Measurements from ENCODE around the gene RPL38. TPM values are rescaled to one million over a fixed set of nuclear protein-coding genes. Genes with fewer than 3 reads are reported as not detected.

RPL38 gene
- total RNA-seq, 1 donor from 2014 or later, result 571 TPM

DNA sequence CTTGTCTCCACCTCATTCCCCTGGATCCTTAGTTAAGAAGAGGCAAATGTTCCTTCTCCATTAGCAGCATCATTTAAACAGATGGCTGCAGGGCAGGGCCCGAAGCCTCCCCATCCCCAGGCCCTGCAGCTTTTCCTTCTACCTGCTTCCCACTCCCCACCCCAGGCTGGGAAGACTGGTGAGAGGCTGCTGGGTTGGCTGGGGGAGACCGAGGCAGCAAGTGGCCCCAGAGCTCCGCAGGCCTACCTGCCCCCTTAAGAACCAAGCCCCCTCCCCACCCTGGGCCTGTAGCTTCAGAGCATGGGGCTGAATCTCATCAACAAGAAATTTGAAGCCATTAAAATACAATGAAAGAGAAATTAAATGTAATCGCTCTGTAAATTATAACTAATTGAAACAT is 22.1 kb upstream of the RPL38 start:
- no peaks in the 10 kb centered on the region for H3K4me1 ChIP-seq
- no peaks in the 10 kb centered on the region for H3K36me3 ChIP-seq
- no peak for TF ChIP-seq POLR2AphosphoS5 (IDR thresholded peaks at IDR 0.05; ENCODE audit: insufficient read depth in 1 of 2, low read depth in 1 of 2)
- no peak for TF ChIP-seq POLR2A (IDR thresholded peaks at IDR 0.05)
- TF ChIP-seq, protein P1, sequence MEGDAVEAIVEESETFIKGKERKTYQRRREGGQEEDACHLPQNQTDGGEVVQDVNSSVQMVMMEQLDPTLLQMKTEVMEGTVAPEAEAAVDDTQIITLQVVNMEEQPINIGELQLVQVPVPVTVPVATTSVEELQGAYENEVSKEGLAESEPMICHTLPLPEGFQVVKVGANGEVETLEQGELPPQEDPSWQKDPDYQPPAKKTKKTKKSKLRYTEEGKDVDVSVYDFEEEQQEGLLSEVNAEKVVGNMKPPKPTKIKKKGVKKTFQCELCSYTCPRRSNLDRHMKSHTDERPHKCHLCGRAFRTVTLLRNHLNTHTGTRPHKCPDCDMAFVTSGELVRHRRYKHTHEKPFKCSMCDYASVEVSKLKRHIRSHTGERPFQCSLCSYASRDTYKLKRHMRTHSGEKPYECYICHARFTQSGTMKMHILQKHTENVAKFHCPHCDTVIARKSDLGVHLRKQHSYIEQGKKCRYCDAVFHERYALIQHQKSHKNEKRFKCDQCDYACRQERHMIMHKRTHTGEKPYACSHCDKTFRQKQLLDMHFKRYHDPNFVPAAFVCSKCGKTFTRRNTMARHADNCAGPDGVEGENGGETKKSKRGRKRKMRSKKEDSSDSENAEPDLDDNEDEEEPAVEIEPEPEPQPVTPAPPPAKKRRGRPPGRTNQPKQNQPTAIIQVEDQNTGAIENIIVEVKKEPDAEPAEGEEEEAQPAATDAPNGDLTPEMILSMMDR (IDR thresholded peaks at IDR 0.05), result no peak
- no peaks in the 10 kb centered on the region for H3K9me3 ChIP-seq
- intact Hi-C loops (cut with DNase I), result no loop called here
- H3K27ac ChIP-seq, result no peak overlapping the region
- no peaks in the 10 kb centered on the region for H3K27me3 ChIP-seq
- no peak overlapping the region for H3K4me3 ChIP-seq
- DNase-seq (ENCODE audit: extremely low spot score in 2 of 2), result no peak

DNA sequence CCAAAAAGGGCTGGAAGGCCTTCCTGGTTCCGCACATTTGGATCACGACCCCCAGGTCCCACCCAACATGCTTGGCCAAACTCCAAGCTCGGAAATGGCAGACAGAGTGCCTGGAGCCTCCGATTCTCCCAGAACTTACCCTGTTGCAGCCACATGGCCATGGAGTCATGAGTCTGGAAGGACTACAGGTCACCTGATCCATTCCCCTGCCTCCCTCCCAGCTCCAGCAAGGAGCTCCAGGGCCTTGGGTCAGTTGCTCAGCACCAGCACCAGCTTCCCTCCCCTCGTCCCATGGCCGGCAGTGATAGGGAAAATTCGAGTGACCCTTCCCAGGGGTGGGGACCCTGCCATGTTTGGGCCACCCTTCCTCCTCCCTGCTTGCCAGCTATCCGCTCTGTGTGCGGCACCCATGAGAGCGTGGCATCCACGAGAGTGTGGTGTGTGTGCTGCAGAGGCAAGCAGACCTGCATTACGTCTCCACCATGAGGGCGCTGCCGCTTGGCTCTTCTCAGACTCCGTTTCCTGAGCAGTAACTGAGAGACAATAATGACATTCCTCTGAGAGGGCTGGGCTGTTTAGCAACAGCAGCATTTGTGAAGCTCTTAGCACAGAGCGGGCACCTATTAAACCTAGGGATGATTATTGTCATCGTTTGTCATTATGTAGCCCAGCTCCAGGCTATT is 21.3 kb upstream of the RPL38 start:
- Histone ChIP-seq H3K9me3 (no peaks in the 10 kb centered on the region), H3K27me3 (no peaks in the 10 kb centered on the region), H3K4me1 (no peaks in the 10 kb centered on the region), H3K27ac (no peak overlapping the region), H3K36me3 (no peaks in the 10 kb centered on the region), H3K4me3 (no peak overlapping the region)
- DNase-seq (ENCODE audit: extremely low spot score in 2 of 2), result no peak
- intact Hi-C loops (cut with DNase I), result no loop called here
- TF ChIP-seq POLR2A (IDR thresholded peaks at IDR 0.05) (no peak), POLR2AphosphoS5 (IDR thresholded peaks at IDR 0.05; ENCODE audit: insufficient read depth in 1 of 2, low read depth in 1 of 2) (no peak)
- TF ChIP-seq, protein P1 (IDR thresholded peaks at IDR 0.05), result no peak

GRCh38 chr17:74183411-74183810 is 20.1 kb upstream of the RPL38 start:
- Histone ChIP-seq H3K27ac (no peak overlapping the region), H3K4me3 (no peak overlapping the region), H3K9me3 (no peaks in the 10 kb centered on the region), H3K4me1 (no peaks in the 10 kb centered on the region), H3K27me3 (no peaks in the 10 kb centered on the region), H3K36me3 (no peaks in the 10 kb centered on the region)
- intact Hi-C loops (cut with DNase I), result no loop called here
- DNase-seq (ENCODE audit: extremely low spot score in 2 of 2), result no peak
- no peak for TF ChIP-seq POLR2A (IDR thresholded peaks at IDR 0.05)
- TF ChIP-seq, protein P1 (IDR thresholded peaks at IDR 0.05), result no peak
- TF ChIP-seq POLR2AphosphoS5 (IDR thresholded peaks at IDR 0.05; ENCODE audit: insufficient read depth in 1 of 2, low read depth in 1 of 2), result no peak

DNA sequence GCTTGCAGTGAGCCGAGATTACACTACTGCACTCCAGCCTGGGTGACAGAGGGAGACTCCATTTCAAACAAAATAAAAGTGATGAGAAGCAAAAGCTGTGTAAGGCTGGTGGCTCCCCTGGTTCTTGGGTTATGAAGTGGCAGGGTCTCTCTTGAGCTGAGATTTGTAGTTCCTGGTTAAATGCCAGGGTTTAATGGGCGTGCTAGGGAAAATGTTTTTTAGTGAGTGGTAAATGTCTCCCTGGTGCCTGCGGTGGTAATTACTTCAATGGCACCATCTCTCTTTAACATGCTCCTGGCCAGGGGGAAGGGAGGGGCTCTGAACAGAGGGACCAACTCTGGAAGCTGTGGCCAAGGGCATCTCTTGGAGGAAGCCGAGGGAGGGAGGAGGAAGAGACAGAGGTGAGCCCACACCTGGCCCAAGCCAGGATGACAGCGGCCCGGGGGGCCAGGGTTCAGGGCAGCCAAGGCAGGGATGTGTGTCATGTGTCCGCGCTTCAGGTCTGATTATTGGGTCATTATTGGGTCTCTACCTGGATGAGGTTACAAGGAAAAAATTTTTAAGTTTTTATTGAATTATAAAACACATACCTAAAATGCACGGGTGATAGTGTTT is 17.8 kb upstream of the RPL38 start:
- Histone ChIP-seq H3K27ac (no peak overlapping the region), H3K4me3 (no peak overlapping the region), H3K9me3 (no peaks in the 10 kb centered on the region), H3K27me3 (no peaks in the 10 kb centered on the region), H3K36me3 (no peaks in the 10 kb centered on the region), H3K4me1 (no peaks in the 10 kb centered on the region)
- intact Hi-C loops (cut with DNase I), result no loop called here
- no peak for DNase-seq (ENCODE audit: extremely low spot score in 2 of 2)
- TF ChIP-seq, protein P1 (IDR thresholded peaks at IDR 0.05), result no peak
- no peak for TF ChIP-seq POLR2AphosphoS5 (IDR thresholded peaks at IDR 0.05; ENCODE audit: insufficient read depth in 1 of 2, low read depth in 1 of 2)
- TF ChIP-seq POLR2A (IDR thresholded peaks at IDR 0.05), result no peak

DNA sequence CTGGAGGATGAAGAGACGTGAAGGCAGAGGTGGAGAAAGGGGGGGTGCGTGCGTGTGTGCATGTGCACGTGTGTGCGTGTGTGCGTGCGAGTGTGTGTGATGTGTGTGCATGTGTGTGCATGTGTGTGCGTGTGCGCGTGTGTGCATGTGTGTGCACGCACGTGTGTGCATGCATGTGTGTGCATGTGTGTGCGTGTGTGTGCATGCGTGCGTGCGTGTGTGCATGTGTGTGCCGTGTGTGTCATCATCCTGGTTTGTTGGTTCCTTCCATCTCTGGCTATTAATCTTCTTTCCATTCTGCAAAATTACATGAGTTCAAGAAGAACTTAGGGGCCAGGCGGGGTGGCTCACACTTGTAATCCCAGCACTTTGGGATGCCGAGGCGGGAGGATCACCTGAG is 17.0 kb upstream of the RPL38 start:
- Histone ChIP-seq H3K4me3 (no peak overlapping the region), H3K36me3 (no peaks in the 10 kb centered on the region), H3K4me1 (no peaks in the 10 kb centered on the region), H3K27ac (no peak overlapping the region), H3K27me3 (no peaks in the 10 kb centered on the region), H3K9me3 (no peaks in the 10 kb centered on the region)
- intact Hi-C loops (cut with DNase I), result no loop called here
- TF ChIP-seq POLR2AphosphoS5 (IDR thresholded peaks at IDR 0.05; ENCODE audit: insufficient read depth in 1 of 2, low read depth in 1 of 2), result no peak
- TF ChIP-seq POLR2A (IDR thresholded peaks at IDR 0.05), result no peak
- TF ChIP-seq, protein P1 (IDR thresholded peaks at IDR 0.05), result no peak
- no peak for DNase-seq (ENCODE audit: extremely low spot score in 2 of 2)
